LNCaP clone FGC (cell line): ENCODE results near the gene MCAM.
A peak's percentile ranks its signal among the peaks of the same experiment; 100 is the strongest.

Source experiments
- DNase-seq: peaks from one replicate; pipeline ENCODE4 v3.0.0-alpha.2; 2011; ENCODE audit warnings: low read depth
- H3K4me3 ChIP-seq: 2 replicates; pipeline ENCODE4 v1.5.1; 2011; ENCODE audit warnings: mild to moderate bottlenecking, low read depth, low read length, control low read depth
- CTCF ChIP-seq: IDR thresholded peaks from 2 replicates; pipeline ENCODE4 v1.5.1; 2012; ENCODE audit warnings: mild to moderate bottlenecking; ENCODE audit not compliant: control insufficient read depth, insufficient read depth; ENCODE audit errors: extremely low read depth

MCAM gene

GRCh38 chr11:119307974-119308373, 9.0 kb downstream of the MCAM start:
- TF ChIP-seq CTCF: no peak
- no peak overlapping the region for H3K4me3 ChIP-seq
- DNase-seq: no peak

GRCh38 chr11:119307219-119307618, 9.7 kb downstream of the MCAM start:
- DNase-seq: no peak
- no peak overlapping the region for H3K4me3 ChIP-seq
- peak; percentile 35 for TF ChIP-seq CTCF

GRCh38 chr11:119306373-119306890, 10.5 kb downstream of the MCAM start:
- no peak overlapping the region for H3K4me3 ChIP-seq
- no peak for TF ChIP-seq CTCF
- no peak for DNase-seq

GRCh38 chr11:119305556-119306372, 11.2 kb downstream of the MCAM start:
- DNase-seq: no peak
- no peak for TF ChIP-seq CTCF
- H3K4me3 ChIP-seq: no peak overlapping the region

- no peak for DNase-seq
- H3K4me3 ChIP-seq: no peak overlapping the region
- no peak for TF ChIP-seq CTCF
Observed at GRCh38 chr11:119303227-119303718, 13.7 kb downstream of the MCAM start.

- no peak overlapping the region for H3K4me3 ChIP-seq
- TF ChIP-seq CTCF: no peak
- no peak for DNase-seq
Observed at GRCh38 chr11:119300198-119300964, 16.5 kb downstream of the MCAM start.
